HG03135 (cell line): ENCODE results near the gene PECR.
A peak's percentile ranks its signal among the peaks of the same experiment; 100 is the strongest.
"Not testable (repeated sequence)": the region's sequence is repeated elsewhere in the genome, so short reads cannot be mapped to it uniquely, and the experiment has no call there.

Experiments
- ATAC-seq: cut with Tn5 transposase; IDR thresholded peaks from one replicate; pipeline ENCODE4 v1.9.1; 2021; ENCODE audit warnings: mild to moderate bottlenecking, moderate library complexity; ENCODE audit not compliant: unreplicated experiment

The PECR gene

DNA sequence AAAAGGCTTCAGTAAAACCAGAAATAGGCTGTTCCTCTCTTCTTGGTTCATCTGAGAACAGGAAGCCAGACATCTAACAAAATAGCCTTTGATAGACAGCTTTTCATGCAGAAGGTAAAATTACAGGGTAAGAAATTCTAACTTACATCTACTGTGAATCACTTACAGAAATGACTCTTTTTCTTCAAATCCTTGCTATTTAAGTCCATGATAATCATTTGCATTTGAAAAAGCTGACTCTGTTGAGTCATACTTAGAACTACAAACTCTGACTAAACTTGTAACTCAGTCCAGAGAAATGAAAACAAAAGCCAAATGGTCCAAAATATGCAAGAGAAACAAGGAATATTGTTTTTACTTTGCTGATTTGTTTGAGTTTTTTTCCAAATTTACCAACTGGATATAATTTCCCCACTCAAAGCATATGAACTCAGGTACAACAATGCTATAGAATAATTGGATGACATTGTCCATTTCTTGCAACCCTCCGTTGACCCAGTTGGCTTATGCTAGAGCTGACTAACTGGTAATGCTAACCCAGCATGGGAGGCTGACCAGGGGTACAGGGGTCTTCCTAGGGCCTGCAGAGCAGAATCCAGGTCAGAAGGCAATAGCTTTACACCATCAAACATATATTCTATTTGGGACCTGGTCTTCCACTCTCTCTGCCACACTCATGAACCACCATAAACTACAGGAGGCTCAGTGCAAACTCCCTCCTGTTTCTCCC lies 49.5 kb downstream of the PECR start:
- peak; percentile 73 for ATAC-seq

DNA sequence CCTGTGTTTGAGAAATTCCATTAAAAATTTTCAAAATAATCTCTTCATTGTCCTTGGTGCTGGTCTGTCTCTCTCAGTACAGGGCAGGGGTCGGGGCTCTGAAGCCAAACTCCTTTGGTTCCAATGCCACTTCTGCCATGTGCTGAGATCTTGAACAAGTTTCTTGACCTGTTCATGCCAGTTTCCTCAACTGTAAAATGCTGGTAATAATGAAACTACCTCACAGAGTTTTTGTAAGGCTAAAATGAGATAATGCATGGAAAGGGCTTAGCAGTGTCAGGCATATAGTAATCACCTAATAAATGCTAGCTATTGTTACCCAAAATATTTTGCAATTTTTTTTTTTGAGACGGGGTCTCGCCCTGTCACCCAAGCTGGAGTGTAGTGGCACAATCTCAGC lies 51.4 kb downstream of the PECR start:
- ATAC-seq = no peak

DNA sequence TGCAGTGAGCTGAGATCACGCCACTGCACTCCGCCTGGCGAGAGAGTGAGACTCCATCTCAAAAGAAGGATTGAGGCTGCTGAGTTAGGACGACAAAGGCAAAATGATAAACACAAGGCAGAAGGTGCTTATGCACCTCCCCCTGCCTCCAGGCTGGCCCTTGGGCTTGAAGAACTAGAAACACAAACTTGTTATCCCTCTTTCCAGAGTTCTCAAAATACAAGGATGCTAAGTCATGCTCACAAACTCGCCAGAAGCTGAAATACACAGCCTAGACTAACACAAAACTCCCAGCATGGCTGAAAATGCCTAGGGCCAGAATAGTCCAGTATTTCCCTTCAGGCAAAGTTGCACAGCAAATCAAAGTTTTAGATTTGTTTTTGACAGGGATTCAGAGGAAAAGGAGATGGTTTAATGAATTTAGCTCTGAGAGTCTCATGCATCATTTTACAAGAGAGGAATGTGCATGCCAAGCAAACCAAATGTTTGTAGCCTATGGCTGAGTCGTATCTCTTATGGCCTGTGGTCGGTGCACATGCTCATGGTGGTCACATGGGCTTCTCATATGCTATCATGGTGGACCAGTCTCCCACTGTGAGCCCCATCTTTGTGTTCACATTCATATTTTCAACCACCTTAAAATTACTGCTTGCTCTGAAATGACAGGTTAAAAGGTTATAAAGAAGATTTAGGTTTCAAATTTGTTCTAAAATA lies 52.0 kb downstream of the PECR start:
- no peak for ATAC-seq

DNA sequence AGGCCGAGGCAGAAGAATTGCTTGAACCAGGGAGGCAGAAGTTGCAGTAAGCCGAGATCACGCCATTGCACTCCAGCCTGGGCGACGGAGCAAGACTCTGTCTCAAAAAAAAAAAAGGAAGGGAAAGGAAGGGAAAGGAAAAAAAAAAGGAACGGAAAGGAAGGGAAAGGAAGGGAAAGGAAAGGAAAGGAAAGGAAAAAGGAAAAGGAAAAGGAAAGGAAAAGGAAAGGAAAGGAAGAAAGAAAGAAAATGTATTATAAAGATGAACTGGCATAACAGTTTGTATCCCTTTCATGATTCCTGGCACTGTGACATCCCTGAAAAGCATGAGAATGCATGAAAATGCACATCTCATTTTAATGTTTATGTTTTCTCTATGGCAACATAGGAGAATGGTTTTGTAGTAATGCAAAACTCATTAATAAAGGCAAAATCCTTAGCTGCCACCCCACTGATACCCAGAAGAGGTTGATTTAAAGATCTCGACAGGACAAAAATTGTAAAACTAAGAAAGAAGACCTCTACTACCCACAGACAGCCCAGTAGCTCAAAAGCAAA lies 56.8 kb downstream of the PECR start:
- no peak for ATAC-seq

DNA sequence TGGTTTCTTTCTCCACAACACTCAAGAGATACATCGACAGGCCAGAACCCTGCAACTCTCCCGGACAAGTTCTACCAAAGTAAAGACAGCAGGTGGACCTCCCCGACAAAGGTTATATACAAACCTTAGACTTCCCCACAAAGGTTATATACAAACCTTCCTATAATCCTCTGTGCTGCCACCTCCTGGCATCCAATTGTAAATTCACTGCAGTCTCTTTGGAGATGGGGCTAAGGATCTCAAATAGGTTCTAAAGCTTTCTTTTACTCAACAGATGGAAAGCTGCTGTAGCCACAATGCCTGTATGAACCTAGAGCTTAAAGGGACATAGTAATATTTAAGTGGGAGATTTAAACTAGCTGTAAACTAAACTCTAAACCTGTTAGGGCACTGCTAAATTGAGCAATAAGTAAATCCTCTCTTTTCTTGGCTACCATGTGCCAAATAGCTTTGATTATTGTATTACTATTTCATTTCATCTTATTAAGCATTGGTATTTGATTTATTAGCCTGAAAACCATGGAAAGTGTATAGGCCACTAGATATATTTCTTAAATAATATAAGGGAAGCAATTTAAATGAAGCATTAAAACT lies 58.5 kb downstream of the PECR start:
- peak; percentile 82 for ATAC-seq

DNA sequence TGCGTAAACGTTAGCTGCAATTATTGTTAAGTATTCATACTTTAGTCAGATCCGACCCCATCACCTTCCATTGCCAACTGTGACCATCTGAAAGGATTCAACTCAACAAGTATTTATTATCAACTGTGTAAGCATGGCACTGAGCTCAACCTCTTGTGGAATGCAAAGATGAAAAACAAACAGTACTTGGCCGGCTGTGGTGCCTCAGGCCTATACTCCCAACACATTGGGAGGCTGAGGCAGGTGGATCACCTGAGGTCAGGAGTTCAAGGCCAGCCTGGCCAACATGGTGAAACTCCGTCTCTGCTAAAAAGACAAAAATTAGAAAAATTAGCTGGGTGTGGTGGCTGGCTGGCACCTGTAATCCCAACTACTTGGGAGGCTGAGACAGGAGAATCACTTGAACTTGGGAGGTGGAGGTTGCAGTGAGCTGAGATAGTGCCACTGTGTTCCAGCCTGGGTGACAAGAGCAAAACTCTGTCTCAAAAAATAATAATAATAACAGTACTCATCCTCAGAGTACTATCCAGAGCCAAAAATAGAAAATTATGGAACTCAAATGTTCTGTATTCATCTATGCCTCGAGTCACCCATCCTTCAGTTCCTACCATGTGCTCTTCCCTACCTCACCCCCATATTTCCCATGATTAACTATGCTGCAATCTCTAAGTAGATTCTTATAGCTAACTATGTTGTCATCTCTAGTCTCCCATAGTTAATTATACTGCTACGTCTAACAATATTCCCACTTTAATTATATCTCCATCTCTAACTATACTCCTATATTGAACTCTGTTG lies 59.6 kb downstream of the PECR start:
- ATAC-seq = no peak

DNA sequence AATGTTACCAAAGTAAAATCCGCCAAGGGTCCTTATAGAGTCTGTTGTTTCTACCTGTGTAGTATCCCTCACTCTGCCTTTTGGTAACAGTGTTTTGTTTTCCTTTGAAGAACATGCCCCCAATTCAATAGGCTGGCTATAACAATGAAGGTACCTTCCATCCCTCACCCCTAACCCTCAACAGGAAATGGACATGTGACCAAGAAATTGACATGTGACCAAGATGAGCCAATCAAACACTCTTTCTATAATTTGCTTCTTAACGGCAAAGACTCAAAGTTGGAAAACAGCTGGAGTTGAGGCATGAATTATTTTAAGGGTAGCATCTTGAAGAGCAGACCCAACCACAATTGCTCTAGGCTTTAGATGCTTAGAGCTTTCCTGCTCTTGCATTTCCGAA lies 62.9 kb downstream of the PECR start:
- no peak for ATAC-seq

DNA sequence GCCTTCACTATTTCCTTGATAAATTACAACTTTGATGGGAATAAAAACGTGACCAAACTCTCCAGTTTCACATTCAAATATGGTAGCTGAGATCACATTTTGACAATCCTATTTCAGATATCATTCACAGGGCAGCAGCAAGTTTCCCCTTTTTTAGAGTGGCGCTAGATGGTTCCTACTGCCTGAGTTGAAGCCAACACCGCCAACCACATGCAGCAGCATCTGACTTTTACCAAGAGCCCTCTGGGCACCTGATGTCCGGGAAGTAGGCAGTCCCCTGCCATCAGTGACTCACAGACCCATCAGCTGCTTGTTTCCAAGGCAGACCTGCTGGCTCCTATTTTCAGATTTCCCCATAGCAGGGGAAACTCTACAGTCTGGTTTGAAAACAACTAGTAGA lies 64.2 kb downstream of the PECR start:
- ATAC-seq = no peak

DNA sequence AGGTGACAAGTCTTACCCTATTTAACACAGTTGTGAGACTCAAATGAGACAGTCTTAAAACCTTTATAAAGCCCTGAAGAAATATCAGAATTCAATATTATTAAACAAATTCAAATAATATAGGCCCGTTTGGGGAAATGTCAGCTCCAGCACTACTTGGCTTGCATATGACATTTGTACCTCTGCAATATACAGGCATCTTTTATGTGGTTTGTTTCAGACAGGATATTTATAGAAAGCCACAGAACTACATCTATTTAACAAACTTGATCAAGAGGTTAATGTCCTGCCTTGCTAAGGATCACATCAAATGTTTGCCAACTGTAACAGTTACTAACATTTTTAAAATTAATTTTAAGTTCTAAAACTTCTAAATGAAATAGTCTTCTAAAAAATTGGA lies 65.0 kb downstream of the PECR start:
- ATAC-seq = no peak

DNA sequence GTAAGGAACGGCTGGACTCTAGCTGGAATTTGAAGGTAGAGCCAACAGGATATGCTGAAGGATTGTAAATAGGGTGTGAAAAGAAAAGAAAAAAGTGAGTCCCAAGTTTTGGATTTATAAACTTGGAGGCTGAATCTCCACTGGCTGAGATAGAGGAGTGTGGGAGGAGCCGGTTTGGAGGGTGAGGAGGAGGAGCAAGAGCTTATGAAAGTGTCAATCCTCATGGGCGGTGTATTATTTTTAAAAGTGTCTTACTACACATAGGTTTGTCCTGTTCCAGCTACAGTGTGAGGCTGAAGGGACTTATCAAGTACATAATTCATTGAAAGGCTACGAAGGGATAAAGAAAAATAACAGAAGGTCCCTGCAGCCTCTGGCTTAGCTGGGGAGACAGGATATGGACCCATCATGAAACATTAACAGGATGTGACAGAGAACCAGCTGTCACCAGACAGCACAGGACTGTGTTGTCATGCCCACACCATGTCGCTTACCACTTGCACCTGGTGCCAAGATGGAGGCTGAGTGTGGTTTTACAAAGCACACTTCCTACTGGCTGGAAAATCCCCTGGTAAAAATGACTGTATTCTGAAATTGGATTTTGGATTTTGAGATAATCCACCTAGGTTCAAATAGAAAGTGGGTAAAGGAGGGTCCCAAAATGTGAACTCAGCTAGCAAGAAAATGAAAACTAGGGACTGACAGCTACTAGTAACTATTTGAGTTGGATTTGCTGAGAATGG lies 65.7 kb downstream of the PECR start:
- peak; percentile 86 for ATAC-seq

DNA sequence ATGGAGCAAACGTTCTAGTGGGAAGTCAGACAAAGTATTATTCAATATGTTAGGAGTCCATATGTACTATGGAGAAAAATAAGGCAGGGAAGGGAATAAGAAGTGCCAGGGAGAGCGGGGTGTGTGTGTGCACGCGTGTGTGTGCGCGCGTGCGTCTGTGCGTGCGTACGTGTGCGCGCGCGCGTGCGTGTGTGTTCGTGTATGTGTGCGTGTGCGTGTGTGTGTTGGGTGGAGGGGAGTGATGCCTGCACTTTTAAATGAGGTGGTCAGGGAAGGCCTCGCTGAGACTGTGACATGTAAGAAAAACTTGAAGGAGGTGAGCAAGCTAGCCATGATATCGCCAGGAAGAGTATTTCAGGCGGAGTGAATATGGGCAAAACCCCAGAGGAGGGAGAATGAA lies 66.6 kb downstream of the PECR start:
- no peak for ATAC-seq

DNA sequence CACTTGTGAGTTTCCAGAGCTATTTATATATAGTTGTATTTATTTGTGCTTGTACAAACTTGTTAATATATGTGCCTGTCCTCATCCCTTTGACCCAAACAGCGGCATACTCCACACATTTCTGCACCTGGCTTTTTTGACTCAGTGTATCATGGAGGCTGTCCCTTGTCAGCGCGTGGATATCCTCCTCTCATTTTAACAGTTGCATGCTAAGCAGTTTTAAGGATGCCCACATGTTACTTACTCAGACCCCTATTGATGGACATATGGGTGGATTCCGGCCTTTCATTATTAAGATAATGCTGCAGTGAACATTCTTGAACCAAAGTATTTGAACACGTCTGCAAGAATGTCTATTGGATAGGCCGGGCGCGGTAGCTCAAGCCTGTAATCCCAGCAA lies 67.6 kb downstream of the PECR start:
- ATAC-seq = no peak

DNA sequence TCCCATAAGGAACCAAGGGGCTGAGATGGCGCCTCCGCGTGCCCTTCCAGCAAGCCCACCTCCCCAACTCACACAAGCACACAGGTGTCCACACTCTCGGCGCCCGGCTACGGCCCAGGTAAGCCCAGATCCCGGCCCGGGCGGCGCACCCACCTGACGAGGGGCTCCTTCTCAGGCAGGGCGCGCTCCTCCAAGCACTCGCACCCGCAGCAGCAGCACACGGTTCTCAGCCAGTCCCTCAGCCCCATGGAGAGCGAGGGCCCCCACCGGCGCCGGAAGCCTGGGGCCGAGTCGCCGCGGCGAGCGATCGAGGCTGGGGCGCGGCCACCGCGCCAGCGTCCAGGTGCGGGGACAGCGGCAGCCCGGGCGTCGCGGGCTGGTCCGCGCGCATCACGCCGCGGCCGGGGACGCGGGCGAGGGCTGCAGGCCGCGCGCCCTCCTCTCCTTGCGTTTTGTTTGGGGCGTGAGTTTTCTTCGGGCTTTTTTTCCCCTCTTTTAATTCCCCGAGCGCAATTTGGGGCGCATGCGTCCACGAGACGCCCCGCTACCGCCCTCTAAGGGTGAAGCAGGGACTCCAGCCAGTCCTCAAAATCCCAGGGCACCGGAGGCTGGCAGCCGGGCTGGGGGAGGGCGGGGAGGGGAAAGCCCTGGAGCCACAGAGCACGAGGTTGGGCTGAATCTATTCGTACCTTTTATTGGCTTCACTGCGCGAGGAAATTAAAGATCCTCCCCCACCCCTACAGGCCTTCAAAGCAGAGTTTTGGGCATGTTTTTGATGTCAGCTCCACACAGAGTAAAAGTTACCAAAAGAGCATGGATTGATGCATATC lies 68.3 kb downstream of the PECR start, which contains the start of gene MREG:
Gene MREG (minus strand): TSS at position 472 of the 830 bp plus-strand sequence. CDS start 224 bp downstream, at position 248.
- ATAC-seq = peak; percentile 47

DNA sequence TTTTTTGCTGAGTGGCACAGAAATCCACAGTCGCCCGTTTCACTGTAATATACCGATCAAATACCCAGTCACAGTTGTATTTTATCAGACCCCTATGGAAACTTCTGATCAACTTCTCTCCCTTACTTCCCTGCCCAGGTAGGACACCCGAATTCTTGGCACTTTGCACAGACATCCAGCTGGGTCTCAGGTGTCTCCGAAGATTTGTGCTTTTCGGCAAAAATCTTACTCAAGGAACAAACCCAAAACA lies 68.9 kb downstream of the PECR start:
- no peak for ATAC-seq

DNA sequence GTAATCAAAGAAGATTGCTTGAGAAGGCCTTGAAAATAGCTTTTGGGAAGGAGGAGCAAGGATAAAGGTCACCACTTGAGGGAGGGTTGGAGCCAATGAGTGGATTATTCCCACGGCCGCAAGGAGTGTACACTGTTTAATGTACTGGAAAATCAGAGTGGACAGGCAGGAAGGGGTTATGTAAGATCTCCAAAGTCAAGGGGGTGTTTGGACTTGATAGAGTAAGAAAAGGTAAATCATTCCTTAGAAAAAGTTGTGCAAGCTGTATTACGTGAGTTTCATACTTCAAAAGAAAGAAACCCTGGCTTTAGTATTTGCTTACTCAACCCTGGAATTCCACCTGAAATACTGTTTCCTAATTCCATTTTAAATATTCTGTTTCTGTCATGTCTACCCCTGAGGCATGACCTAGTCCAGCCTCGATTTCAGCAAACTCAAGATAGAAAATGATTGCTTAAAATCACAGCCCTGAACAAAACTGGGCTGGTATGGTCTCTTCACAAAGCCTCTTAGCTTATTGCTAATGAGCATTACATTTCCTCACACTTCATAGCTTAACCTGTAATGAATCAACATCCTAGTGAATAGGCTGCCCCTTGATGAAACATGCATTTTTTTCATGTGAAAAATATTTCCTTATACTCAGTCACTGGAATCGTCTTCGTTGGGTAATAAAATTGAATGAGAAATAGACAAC lies 69.3 kb downstream of the PECR start:
- ATAC-seq = no peak

DNA sequence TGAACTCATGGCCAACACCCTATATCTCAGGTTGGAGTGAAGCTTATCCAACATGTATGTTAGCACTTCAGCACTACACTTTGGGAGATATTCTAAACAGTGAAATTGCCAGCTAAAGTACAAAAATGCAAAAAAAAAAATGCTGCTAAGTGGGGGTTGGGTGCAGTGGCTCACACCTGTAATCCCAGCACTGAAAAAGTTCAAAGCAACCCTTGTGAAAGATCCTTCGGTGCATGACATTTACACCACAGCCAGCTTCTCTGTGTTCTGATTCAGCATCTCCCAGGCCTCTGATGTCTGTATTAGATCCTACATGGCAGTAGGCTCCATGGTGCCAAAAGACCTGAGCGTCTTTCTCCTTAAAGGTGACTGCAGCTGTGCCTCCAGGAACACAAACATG lies 72.4 kb downstream of the PECR start:
- not testable (repeated sequence) for ATAC-seq

DNA sequence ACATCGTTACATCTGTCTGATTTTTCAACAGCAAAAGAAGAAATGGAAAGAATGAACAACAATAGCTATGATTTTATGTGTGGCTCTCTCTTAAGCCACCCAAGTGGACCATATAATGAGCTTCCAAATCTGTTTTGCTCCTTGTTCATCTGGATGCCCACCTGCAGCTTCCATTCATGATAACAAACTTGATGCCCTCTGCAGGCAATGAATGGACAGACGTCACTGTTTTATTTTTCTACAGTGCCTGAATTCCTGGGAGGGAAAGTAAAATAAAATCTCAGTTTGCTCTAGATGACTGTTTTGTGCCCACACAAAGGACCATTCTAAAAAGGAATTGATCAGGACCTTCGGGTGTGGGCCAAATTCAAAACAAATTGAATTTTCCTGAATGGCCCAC lies 73.2 kb downstream of the PECR start:
- ATAC-seq = no peak

DNA sequence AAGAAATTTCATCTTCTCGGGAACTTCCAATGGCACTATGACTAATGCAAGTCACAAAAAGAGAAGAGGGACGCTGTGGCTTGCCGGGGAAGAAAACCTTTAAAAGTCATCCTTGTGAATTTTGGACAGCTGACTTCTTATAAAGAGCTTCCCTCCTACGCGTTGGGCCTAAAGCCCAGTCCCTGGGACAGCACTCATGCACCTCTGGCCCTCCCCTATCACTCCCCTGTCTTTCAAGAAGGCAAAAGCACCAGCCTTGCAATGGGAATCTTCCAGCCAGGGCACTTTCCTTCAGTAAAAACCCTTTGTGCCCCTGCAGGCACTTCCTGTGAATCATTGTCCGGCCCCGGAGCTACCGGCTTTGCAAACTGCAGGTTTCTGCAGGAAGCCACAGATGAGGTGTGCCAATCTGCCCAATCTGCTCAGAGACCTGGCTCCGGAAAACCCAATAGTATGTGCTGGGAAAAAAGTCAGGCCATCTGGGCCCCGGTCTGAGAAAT lies 75.4 kb downstream of the PECR start:
- ATAC-seq = peak; percentile 37

DNA sequence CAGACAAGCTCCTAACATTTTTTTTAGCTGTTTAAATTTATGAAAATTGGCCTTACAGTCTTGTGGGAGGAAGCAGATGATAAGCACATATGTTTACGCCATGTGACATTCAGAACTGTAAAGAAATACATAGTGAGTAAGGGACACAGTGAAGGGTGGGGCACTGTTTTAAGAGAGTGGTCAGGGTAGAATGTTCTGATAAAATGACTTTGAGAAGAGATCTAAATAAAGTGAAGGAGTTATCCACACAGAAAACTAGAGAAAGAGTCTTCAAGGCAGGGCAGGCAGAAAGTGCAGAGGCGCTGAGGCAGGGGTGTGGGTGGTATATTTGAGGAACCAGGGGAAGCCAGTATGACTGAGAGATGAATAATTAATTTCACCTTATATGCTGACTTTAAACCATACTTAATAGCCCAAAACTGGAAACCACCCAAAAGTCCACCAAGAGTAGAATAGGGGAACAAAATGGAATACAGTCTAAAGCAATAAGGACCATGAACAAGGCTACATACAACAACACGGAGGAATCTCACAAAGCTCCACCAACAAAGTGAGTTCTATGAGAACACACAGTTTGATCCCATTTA lies 76.8 kb downstream of the PECR start:
- ATAC-seq = peak; percentile 32
